ENCODE results near the gene RBMS3. TPM values are rescaled to one million over a fixed set of nuclear protein-coding genes. Genes with fewer than 3 reads are reported as not detected.

Gene RBMS3
- total RNA-seq, 1 donor from 2014 or later: 33.0 TPM

DNA sequence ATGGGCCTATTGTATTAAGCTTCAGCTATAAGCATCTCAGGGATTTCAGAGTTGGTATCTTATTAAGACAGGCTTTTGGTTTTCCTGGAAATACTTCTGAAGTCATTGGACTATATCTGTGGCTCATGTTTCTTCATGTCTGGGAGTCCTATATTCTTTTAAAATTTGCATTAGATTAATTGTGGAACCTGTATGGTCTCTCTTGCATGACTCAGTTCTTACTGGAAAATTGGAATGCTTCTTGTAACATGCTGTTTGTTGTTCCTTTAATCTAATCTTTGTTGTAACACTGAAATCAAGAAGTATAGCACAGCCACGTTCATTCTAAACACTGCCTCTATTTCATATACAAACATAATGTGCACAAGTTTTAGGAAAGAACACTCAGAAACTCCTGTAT is 208.1 kb downstream of the RBMS3 start:
- H3K4me3 ChIP-seq (ENCODE audit: insufficient read depth, low read depth, low read length): no peak overlapping the region
- H3K27me3 Mint-ChIP-seq (ENCODE audit: low read depth, unreplicated experiment): no peaks in the 10 kb centered on the region

GRCh38 chr3:29493109-29493508 is 212.2 kb downstream of the RBMS3 start:
- H3K4me3 Mint-ChIP-seq (ENCODE audit: unreplicated experiment): no peak overlapping the region
- DNase-seq (ENCODE audit: low read depth) (no peak), FAIRE-seq (no peak)
- Histone ChIP-seq H4K20me1 (ENCODE audit: insufficient read depth, low read length) (no peaks in the 10 kb centered on the region), H3K79me2 (ENCODE audit: insufficient read depth, low read length) (no peaks in the 10 kb centered on the region), H3K9ac (ENCODE audit: low read length) (no peak overlapping the region), H3K4me3 (ENCODE audit: insufficient read depth, low read depth, low read length) (no peak overlapping the region), H3K4me2 (ENCODE audit: low read length) (no peak overlapping the region), H3K36me3 (ENCODE audit: insufficient read depth, low read length) (peaks cover 6% of the 10 kb centered on the region), H3K27ac (ENCODE audit: low read depth, low read length) (no peak overlapping the region), H3K27me3 (ENCODE audit: insufficient read depth, low read length) (no peaks in the 10 kb centered on the region), H3K9me3 (ENCODE audit: insufficient read depth, low read depth, low read length) (no peaks in the 10 kb centered on the region), H2AFZ (ENCODE audit: low read depth, low read length) (no peak overlapping the region), H3K4me1 (ENCODE audit: insufficient read depth, low read length) (no peaks in the 10 kb centered on the region)
- H3K36me3 Mint-ChIP-seq (ENCODE audit: low read depth, unreplicated experiment): peaks cover 12% of the 10 kb centered on the region
- no peak for TF ChIP-seq CTCF (IDR thresholded peaks at IDR 0.05; ENCODE audit: insufficient read depth, low read depth, low read length)
- TF ChIP-seq EZH2 (IDR thresholded peaks at IDR 0.05; ENCODE audit: insufficient read depth, low read length): no peak
- no peak overlapping the region for H3K27ac Mint-ChIP-seq (ENCODE audit: unreplicated experiment)
- no peaks in the 10 kb centered on the region for H3K27me3 Mint-ChIP-seq (ENCODE audit: low read depth, unreplicated experiment)
- no peaks in the 10 kb centered on the region for H3K9me3 Mint-ChIP-seq (ENCODE audit: unreplicated experiment)
- no peaks in the 10 kb centered on the region for H3K4me1 Mint-ChIP-seq (ENCODE audit: low read depth, unreplicated experiment)

More for the DNA sequence above, 208.1 kb downstream of the RBMS3 start:
- peaks cover 6% of the 10 kb centered on the region for H3K36me3 ChIP-seq (ENCODE audit: insufficient read depth, low read length)
- no peak overlapping the region for H3K4me2 ChIP-seq (ENCODE audit: low read length)
- peaks cover under 1% of the 10 kb centered on the region for H3K9me3 Mint-ChIP-seq (ENCODE audit: unreplicated experiment)
- H3K9me3 ChIP-seq (ENCODE audit: insufficient read depth, low read depth, low read length): no peaks in the 10 kb centered on the region
- H3K79me2 ChIP-seq (ENCODE audit: insufficient read depth, low read length): no peaks in the 10 kb centered on the region
- H3K9ac ChIP-seq (ENCODE audit: low read length): no peak overlapping the region
- no peaks in the 10 kb centered on the region for H3K27me3 ChIP-seq (ENCODE audit: insufficient read depth, low read length)
- H3K4me1 Mint-ChIP-seq (ENCODE audit: low read depth, unreplicated experiment): no peaks in the 10 kb centered on the region
- peaks cover 12% of the 10 kb centered on the region for H3K36me3 Mint-ChIP-seq (ENCODE audit: low read depth, unreplicated experiment)
- H2AFZ ChIP-seq (ENCODE audit: low read depth, low read length): no peak overlapping the region
- no peaks in the 10 kb centered on the region for H3K4me1 ChIP-seq (ENCODE audit: insufficient read depth, low read length)
- H4K20me1 ChIP-seq (ENCODE audit: insufficient read depth, low read length): no peaks in the 10 kb centered on the region
- H3K4me3 Mint-ChIP-seq (ENCODE audit: unreplicated experiment): no peak overlapping the region
- TF ChIP-seq EZH2 (IDR thresholded peaks at IDR 0.05; ENCODE audit: insufficient read depth, low read length) (no peak), CTCF (IDR thresholded peaks at IDR 0.05; ENCODE audit: insufficient read depth, low read depth, low read length) (no peak)
- peak; percentile 45 for DNase-seq (ENCODE audit: low read depth)
- no peak overlapping the region for H3K27ac Mint-ChIP-seq (ENCODE audit: unreplicated experiment)
- no peak overlapping the region for H3K27ac ChIP-seq (ENCODE audit: low read depth, low read length)
- FAIRE-seq: no peak

- H3K4me1 Mint-ChIP-seq (ENCODE audit: low read depth, unreplicated experiment): no peaks in the 10 kb centered on the region
- no peak overlapping the region for H3K4me3 Mint-ChIP-seq (ENCODE audit: unreplicated experiment)
- H2AFZ ChIP-seq (ENCODE audit: low read depth, low read length): no peak overlapping the region
- no peaks in the 10 kb centered on the region for H3K4me1 ChIP-seq (ENCODE audit: insufficient read depth, low read length)
- no peak overlapping the region for H3K9ac ChIP-seq (ENCODE audit: low read length)
- no peaks in the 10 kb centered on the region for H3K27me3 Mint-ChIP-seq (ENCODE audit: low read depth, unreplicated experiment)
- H3K79me2 ChIP-seq (ENCODE audit: insufficient read depth, low read length): no peaks in the 10 kb centered on the region
- FAIRE-seq (no peak), DNase-seq (ENCODE audit: low read depth) (no peak)
- peaks cover 9% of the 10 kb centered on the region for H3K36me3 Mint-ChIP-seq (ENCODE audit: low read depth, unreplicated experiment)
- no peaks in the 10 kb centered on the region for H4K20me1 ChIP-seq (ENCODE audit: insufficient read depth, low read length)
- H3K4me2 ChIP-seq (ENCODE audit: low read length): no peak overlapping the region
- H3K27me3 ChIP-seq (ENCODE audit: insufficient read depth, low read length): no peaks in the 10 kb centered on the region
- H3K27ac Mint-ChIP-seq (ENCODE audit: unreplicated experiment): no peak overlapping the region
- no peaks in the 10 kb centered on the region for H3K9me3 ChIP-seq (ENCODE audit: insufficient read depth, low read depth, low read length)
- H3K27ac ChIP-seq (ENCODE audit: low read depth, low read length): no peak overlapping the region
- H3K36me3 ChIP-seq (ENCODE audit: insufficient read depth, low read length): peaks cover under 1% of the 10 kb centered on the region
- no peak for TF ChIP-seq CTCF (IDR thresholded peaks at IDR 0.05; ENCODE audit: insufficient read depth, low read depth, low read length)
- TF ChIP-seq EZH2 (IDR thresholded peaks at IDR 0.05; ENCODE audit: insufficient read depth, low read length): no peak
- no peak overlapping the region for H3K4me3 ChIP-seq (ENCODE audit: insufficient read depth, low read depth, low read length)
- no peaks in the 10 kb centered on the region for H3K9me3 Mint-ChIP-seq (ENCODE audit: unreplicated experiment)
Observed at GRCh38 chr3:29494305-29495036, 213.6 kb downstream of the RBMS3 start.
